H9 (cell line): ENCODE data around the gene CDC45. TPM values are rescaled to one million over a fixed set of nuclear protein-coding genes. Genes with fewer than 3 reads are reported as not detected.

ENCODE experiments used
- DNase-seq: peaks from one replicate; pipeline ENCODE4 v3.0.0-alpha.2; 2017
- H2AFZ ChIP-seq: one replicate; pipeline ENCODE4 v1.6.1; 2013; ENCODE audit warnings: mild to moderate bottlenecking, low read length, control low read depth, moderate library complexity
- H2AK5ac ChIP-seq: 2 replicates; pipeline ENCODE4 v1.6.1; 2013; ENCODE audit warnings: low read length, control low read depth, mixed read lengths; ENCODE audit not compliant: insufficient read length
- H2BK120ac ChIP-seq: one replicate; pipeline ENCODE4 v1.6.1; 2013; ENCODE audit warnings: low read depth, mild to moderate bottlenecking, low read length, control low read depth, inconsistent platforms; ENCODE audit not compliant: poor library complexity, severe bottlenecking
- H2BK12ac ChIP-seq: 2 replicates; pipeline ENCODE4 v1.6.1; 2013; ENCODE audit warnings: low read length, control low read depth, mixed read lengths, low read depth; ENCODE audit not compliant: insufficient read length
- H2BK15ac ChIP-seq: 2 replicates; pipeline ENCODE4 v1.6.1; 2013; ENCODE audit warnings: low read depth, low read length, control low read depth
- H2BK20ac ChIP-seq: one replicate; pipeline ENCODE4 v1.6.1; 2013; ENCODE audit warnings: low read depth, mild to moderate bottlenecking, low read length, control low read depth, inconsistent platforms; ENCODE audit not compliant: poor library complexity, severe bottlenecking
- H2BK5ac ChIP-seq: 2 replicates; pipeline ENCODE4 v1.6.1; 2013; ENCODE audit warnings: low read length, control low read depth, mixed read lengths; ENCODE audit not compliant: insufficient read length
- H3K14ac ChIP-seq: 2 replicates; pipeline ENCODE4 v1.6.1; 2013; ENCODE audit warnings: low read length, control low read depth; ENCODE audit not compliant: insufficient read depth
- H3K18ac ChIP-seq: 2 replicates; pipeline ENCODE4 v1.6.1; 2013; ENCODE audit warnings: low read depth, mild to moderate bottlenecking, mixed read lengths, low read length, control low read depth; ENCODE audit not compliant: insufficient read length
- H3K23ac ChIP-seq: 2 replicates; pipeline ENCODE4 v1.6.1; 2013; ENCODE audit warnings: low read length, control low read depth, mixed read lengths, low read depth; ENCODE audit not compliant: insufficient read length
- H3K23me2 ChIP-seq: 2 replicates; pipeline ENCODE4 v1.6.1; 2013; ENCODE audit warnings: low read depth, mild to moderate bottlenecking, mixed read lengths, low read length, control low read depth; ENCODE audit not compliant: insufficient read length, poor library complexity, severe bottlenecking
- H3K27ac ChIP-seq: 2 replicates; pipeline ENCODE4 v1.5.1; 2013; ENCODE audit warnings: low read length, control low read depth, mixed read lengths, low read depth; ENCODE audit not compliant: insufficient read length
- H3K27me3 ChIP-seq: 2 replicates; pipeline ENCODE4 v1.6.1; 2013; ENCODE audit warnings: low read length, control low read depth, inconsistent platforms; ENCODE audit not compliant: insufficient read depth
- H3K4ac ChIP-seq: 2 replicates; pipeline ENCODE4 v1.6.1; 2013; ENCODE audit warnings: low read depth, mild to moderate bottlenecking, control low read depth, inconsistent platforms, low read length, moderate library complexity
- H3K4me1 ChIP-seq: 2 replicates; pipeline ENCODE4 v1.6.1; 2013; ENCODE audit warnings: low read length, control low read depth, inconsistent platforms; ENCODE audit not compliant: insufficient read depth
- H3K4me2 ChIP-seq: 2 replicates; pipeline ENCODE4 v1.6.1; 2013; ENCODE audit warnings: low read length, control low read depth, mixed read lengths; ENCODE audit not compliant: insufficient read length, insufficient read depth
- H3K56ac ChIP-seq: 2 replicates; pipeline ENCODE4 v1.6.1; 2013; ENCODE audit warnings: low read depth, mild to moderate bottlenecking, mixed read lengths, low read length, control low read depth; ENCODE audit not compliant: insufficient read length
- H3K79me1 ChIP-seq: 2 replicates; pipeline ENCODE4 v1.6.1; 2013; ENCODE audit warnings: low read depth, mild to moderate bottlenecking, moderate library complexity, low read length, control low read depth, inconsistent platforms; ENCODE audit not compliant: insufficient read depth, poor library complexity, severe bottlenecking
- H3K79me2 ChIP-seq: 2 replicates; pipeline ENCODE4 v1.6.1; 2013; ENCODE audit warnings: low read length, control low read depth, inconsistent platforms; ENCODE audit not compliant: insufficient read depth
- H3K9ac ChIP-seq: 2 replicates; pipeline ENCODE4 v1.6.1; 2013; ENCODE audit warnings: low read length, control low read depth, mixed read lengths; ENCODE audit not compliant: insufficient read length; ENCODE audit errors: extremely low read depth
- H3K9me3 ChIP-seq: one replicate; pipeline ENCODE4 v1.6.1; 2013; ENCODE audit warnings: low read depth, low read length, inconsistent platforms; ENCODE audit not compliant: control insufficient read depth
- H3T11ph ChIP-seq: one replicate; pipeline ENCODE4 v1.6.1; 2013; ENCODE audit warnings: mild to moderate bottlenecking, low read length, control low read depth, inconsistent platforms
- H4K20me1 ChIP-seq: one replicate; pipeline ENCODE4 v1.6.1; 2013; ENCODE audit not compliant: control insufficient read depth, insufficient read length, insufficient read depth
- H4K5ac ChIP-seq: 2 replicates; pipeline ENCODE4 v1.6.1; 2013; ENCODE audit warnings: low read depth, mild to moderate bottlenecking, mixed read lengths, low read length, control low read depth; ENCODE audit not compliant: insufficient read length
- H4K8ac ChIP-seq: replicated peaks from 2 replicates; pipeline ENCODE4 v1.6.1; 2013; ENCODE audit warnings: low read length, control low read depth, mixed read lengths, low read depth; ENCODE audit not compliant: insufficient read length
- H4K91ac ChIP-seq: 2 replicates; pipeline ENCODE4 v1.6.1; 2013; ENCODE audit warnings: low read depth, mild to moderate bottlenecking, moderate library complexity, mixed read lengths, low read length, control low read depth; ENCODE audit not compliant: insufficient read length
- H3K27ac Mint-ChIP-seq, 3 experiments: 2 replicates in 2 of 3; 3 replicates in 1 of 3; pipeline ENCODE4 v1.8.0; 2020 to 2021; ENCODE audit warnings: mixed read lengths in 3 of 3, mild to moderate bottlenecking in 1 of 3, moderate library complexity in 1 of 3
- H3K27me3 Mint-ChIP-seq: 2 replicates; pipeline ENCODE4 v1.8.0; 2021; ENCODE audit warnings: low read depth, mild to moderate bottlenecking, moderate library complexity, mixed read lengths
- H3K36me3 Mint-ChIP-seq, 3 experiments: 2 replicates in 2 of 3; 3 replicates in 1 of 3; pipeline ENCODE4 v1.8.0; 2020 to 2021; ENCODE audit warnings: low read depth in 3 of 3, mixed read lengths in 3 of 3; ENCODE audit not compliant: insufficient read depth in 1 of 3
- H3K4me1 Mint-ChIP-seq, 2 experiments: 2 replicates each; pipeline ENCODE4 v1.8.0; 2020; ENCODE audit warnings: mixed read lengths in 2 of 2
- H3K4me3 Mint-ChIP-seq, 2 experiments: 2 replicates in 1 of 2; 3 replicates in 1 of 2; pipeline ENCODE4 v1.8.0; 2020 to 2021; ENCODE audit warnings: mild to moderate bottlenecking in 2 of 2, mixed read lengths in 2 of 2, moderate library complexity in 1 of 2
- H3K9me3 Mint-ChIP-seq, 2 experiments: 2 replicates in 1 of 2; 3 replicates in 1 of 2; pipeline ENCODE4 v1.8.0; 2020; ENCODE audit warnings: mild to moderate bottlenecking in 2 of 2, mixed read lengths in 2 of 2, moderate library complexity in 1 of 2
- WGBS: extraction: QIAGEN DNeasy Blood & Tissue Kit; methylation state at CpG from one replicate; pipeline ENCODE4 v1.1.7; 2013; ENCODE audit warnings: missing lambda C conversion rate, low lambda C conversion rate, mixed read lengths; ENCODE audit not compliant: insufficient read length; ENCODE audit errors: extremely low coverage; 5-methylcytosine and 5-hydroxymethylcytosine counted together
- total RNA-seq: library from RNA; stranded (reverse); gene quantifications from 2 replicates; pipeline ENCODE4 v1.2.1, GENCODE V29; 2021
- TF ChIP-seq, protein P1 (sequence below): fragments of 200-600 bp; sonication (generic); conservative IDR thresholded peaks from 3 replicates; pipeline ENCODE4 v1.8.0; 2021; ENCODE audit warnings: antibody characterized with exemption, mild to moderate bottlenecking

Gene CDC45
- total RNA-seq, 1 experiment from 2014 or later: 35.7 TPM

DNA sequence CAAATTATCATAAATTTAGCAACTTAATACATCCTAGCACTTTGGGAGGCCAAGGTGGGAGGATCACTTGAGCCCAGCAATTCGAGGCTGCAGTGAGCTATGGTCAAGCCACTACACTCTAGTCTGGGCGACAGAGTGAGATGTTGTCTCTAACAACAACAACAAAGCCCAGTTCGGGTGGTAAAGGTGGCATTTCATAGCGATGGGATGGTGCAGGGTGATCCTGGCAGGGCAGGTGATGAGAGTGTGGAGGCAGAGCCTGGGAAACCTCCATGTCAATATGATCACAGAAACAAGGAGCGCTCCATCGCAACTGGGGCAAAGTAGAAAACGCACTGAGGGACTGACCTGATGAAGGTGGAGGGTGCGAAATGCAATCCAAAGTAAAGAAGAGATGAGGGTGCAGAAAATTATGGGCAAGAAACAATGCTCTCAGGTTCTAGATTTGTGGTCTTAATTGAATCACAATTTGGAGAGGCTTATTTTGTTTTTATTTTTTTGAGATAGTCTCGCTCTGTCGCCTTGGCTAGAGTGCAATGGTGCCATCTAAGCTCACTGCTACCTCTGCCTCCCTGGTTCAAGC, 77.3 kb downstream of the CDC45 start:
- Histone ChIP-seq H3K18ac (no peak overlapping the region), H3K27me3 (no peaks in the 10 kb centered on the region), H2BK20ac (no peak overlapping the region), H3K79me2 (no peaks in the 10 kb centered on the region), H3K9me3 (no peaks in the 10 kb centered on the region), H3K4ac (no peak overlapping the region), H3K23me2 (no peaks in the 10 kb centered on the region), H2BK12ac (no peak overlapping the region), H3K9ac (no peak overlapping the region), H3T11ph (no peak overlapping the region), H4K8ac (no peak overlapping the region), H2AK5ac (no peak overlapping the region), H3K56ac (no peak overlapping the region), H2AFZ (no peak overlapping the region), H4K5ac (no peak overlapping the region), H3K23ac (no peak overlapping the region), H3K27ac (no peak overlapping the region), H4K20me1 (no peaks in the 10 kb centered on the region), H2BK15ac (no peak overlapping the region), H3K4me1 (no peaks in the 10 kb centered on the region; the same call in 1 of the 2 replicates), H2BK5ac (no peak overlapping the region), H2BK120ac (no peak overlapping the region), H3K14ac (no peak overlapping the region), H4K91ac (no peak overlapping the region), H3K4me2 (no peak overlapping the region), H3K79me1 (no peaks in the 10 kb centered on the region)
- H3K9me3 Mint-ChIP-seq: peaks cover 0 to 8% of the 10 kb centered on the region in 2 experiments; a peak in 1 of 5 replicates
- no peak overlapping the region for H3K27ac Mint-ChIP-seq
- WGBS: no CpG with 5 or more reads among the region's 10 CpGs
- no peaks in the 10 kb centered on the region for H3K36me3 Mint-ChIP-seq
- H3K4me3 Mint-ChIP-seq: no peak overlapping the region
- H3K4me1 Mint-ChIP-seq: peaks cover 13 to 19% of the 10 kb centered on the region in 2 experiments
- TF ChIP-seq, protein P1, sequence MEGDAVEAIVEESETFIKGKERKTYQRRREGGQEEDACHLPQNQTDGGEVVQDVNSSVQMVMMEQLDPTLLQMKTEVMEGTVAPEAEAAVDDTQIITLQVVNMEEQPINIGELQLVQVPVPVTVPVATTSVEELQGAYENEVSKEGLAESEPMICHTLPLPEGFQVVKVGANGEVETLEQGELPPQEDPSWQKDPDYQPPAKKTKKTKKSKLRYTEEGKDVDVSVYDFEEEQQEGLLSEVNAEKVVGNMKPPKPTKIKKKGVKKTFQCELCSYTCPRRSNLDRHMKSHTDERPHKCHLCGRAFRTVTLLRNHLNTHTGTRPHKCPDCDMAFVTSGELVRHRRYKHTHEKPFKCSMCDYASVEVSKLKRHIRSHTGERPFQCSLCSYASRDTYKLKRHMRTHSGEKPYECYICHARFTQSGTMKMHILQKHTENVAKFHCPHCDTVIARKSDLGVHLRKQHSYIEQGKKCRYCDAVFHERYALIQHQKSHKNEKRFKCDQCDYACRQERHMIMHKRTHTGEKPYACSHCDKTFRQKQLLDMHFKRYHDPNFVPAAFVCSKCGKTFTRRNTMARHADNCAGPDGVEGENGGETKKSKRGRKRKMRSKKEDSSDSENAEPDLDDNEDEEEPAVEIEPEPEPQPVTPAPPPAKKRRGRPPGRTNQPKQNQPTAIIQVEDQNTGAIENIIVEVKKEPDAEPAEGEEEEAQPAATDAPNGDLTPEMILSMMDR: no peak
- DNase-seq: no peak
- H3K27me3 Mint-ChIP-seq: peaks cover 5% of the 10 kb centered on the region
